ENCODE measurements around the gene CHD6.

Gene CHD6

GRCh38 chr20:41506192-41506915, 111.8 kb downstream of the CHD6 start:
- no peaks in the 10 kb centered on the region for H3K79me2 ChIP-seq (ENCODE audit: insufficient read depth, low read length)
- H3K4me2 ChIP-seq (ENCODE audit: low read length) = no peak overlapping the region
- H4K20me1 ChIP-seq (ENCODE audit: insufficient read depth, low read length) = no peaks in the 10 kb centered on the region
- H3K27me3 ChIP-seq (ENCODE audit: insufficient read depth, low read length) = no peaks in the 10 kb centered on the region
- peaks cover 6% of the 10 kb centered on the region; the same call in 1 of the 2 replicates for H3K9me3 ChIP-seq (ENCODE audit: low read length)
- H3F3A ChIP-seq (ENCODE audit: insufficient read depth, low read length) = no peaks in the 10 kb centered on the region
- H2AFZ ChIP-seq (ENCODE audit: low read length) = no peak overlapping the region
- H3K9me2 ChIP-seq (ENCODE audit: low read depth, low read length) = no peaks in the 10 kb centered on the region
- H3K4me3 ChIP-seq (ENCODE audit: low read depth, low read length, poor library complexity, severe bottlenecking) = no peak overlapping the region
- H3K4me1 ChIP-seq (ENCODE audit: insufficient read depth, low read length, severe bottlenecking) = no peaks in the 10 kb centered on the region
- no peak overlapping the region for H3K9ac ChIP-seq (ENCODE audit: low read length)
- no peak overlapping the region for H3K27ac ChIP-seq (ENCODE audit: low read depth, low read length, poor library complexity, severe bottlenecking)
- TF ChIP-seq, protein P1, sequence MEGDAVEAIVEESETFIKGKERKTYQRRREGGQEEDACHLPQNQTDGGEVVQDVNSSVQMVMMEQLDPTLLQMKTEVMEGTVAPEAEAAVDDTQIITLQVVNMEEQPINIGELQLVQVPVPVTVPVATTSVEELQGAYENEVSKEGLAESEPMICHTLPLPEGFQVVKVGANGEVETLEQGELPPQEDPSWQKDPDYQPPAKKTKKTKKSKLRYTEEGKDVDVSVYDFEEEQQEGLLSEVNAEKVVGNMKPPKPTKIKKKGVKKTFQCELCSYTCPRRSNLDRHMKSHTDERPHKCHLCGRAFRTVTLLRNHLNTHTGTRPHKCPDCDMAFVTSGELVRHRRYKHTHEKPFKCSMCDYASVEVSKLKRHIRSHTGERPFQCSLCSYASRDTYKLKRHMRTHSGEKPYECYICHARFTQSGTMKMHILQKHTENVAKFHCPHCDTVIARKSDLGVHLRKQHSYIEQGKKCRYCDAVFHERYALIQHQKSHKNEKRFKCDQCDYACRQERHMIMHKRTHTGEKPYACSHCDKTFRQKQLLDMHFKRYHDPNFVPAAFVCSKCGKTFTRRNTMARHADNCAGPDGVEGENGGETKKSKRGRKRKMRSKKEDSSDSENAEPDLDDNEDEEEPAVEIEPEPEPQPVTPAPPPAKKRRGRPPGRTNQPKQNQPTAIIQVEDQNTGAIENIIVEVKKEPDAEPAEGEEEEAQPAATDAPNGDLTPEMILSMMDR (IDR thresholded peaks at IDR 0.05; ENCODE audit: low read length) = no peak
- no peak for TF ChIP-seq EZH2 (IDR thresholded peaks at IDR 0.05; ENCODE audit: borderline replicate concordance, low read length)
- peaks cover 7% of the 10 kb centered on the region; the same call in 1 of the 2 replicates for H3K36me3 ChIP-seq (ENCODE audit: insufficient read depth, low read length)

DNA sequence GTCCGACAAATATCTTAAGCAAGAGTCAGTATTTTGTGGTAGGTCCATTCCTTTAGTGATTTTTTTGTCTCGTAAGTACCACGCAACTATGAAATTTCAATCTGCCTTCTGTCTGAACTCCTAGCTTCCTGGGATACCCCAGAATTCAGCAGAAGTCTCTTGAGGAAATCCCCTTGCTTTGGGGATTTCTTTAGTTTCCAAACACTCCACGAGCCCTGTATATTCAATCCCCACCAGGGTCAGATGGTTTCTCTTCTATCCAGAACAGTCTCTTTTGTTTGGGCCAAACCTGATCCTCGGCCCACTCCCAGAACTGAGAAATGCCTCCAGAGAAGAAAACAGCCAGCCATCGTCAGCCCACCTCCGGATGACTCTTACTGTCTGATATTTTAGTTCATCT, 113.0 kb downstream of the CHD6 start:
- Histone ChIP-seq H2AFZ (ENCODE audit: low read length) (no peak overlapping the region), H3K4me2 (ENCODE audit: low read length) (no peak overlapping the region), H3K9me2 (ENCODE audit: low read depth, low read length) (no peaks in the 10 kb centered on the region), H3K79me2 (ENCODE audit: insufficient read depth, low read length) (no peaks in the 10 kb centered on the region), H3K4me3 (ENCODE audit: low read depth, low read length, poor library complexity, severe bottlenecking) (no peak overlapping the region), H3K4me1 (ENCODE audit: insufficient read depth, low read length, severe bottlenecking) (no peaks in the 10 kb centered on the region), H3K9me3 (ENCODE audit: low read length) (peaks cover 6% of the 10 kb centered on the region; the same call in 1 of the 2 replicates), H3F3A (ENCODE audit: insufficient read depth, low read length) (no peaks in the 10 kb centered on the region), H3K27ac (ENCODE audit: low read depth, low read length, poor library complexity, severe bottlenecking) (no peak overlapping the region), H3K27me3 (ENCODE audit: insufficient read depth, low read length) (no peaks in the 10 kb centered on the region), H4K20me1 (ENCODE audit: insufficient read depth, low read length) (no peaks in the 10 kb centered on the region), H3K9ac (ENCODE audit: low read length) (no peak overlapping the region), H3K36me3 (ENCODE audit: insufficient read depth, low read length) (peaks cover 5% of the 10 kb centered on the region; the same call in 1 of the 2 replicates)
- no peak for TF ChIP-seq EZH2 (IDR thresholded peaks at IDR 0.05; ENCODE audit: borderline replicate concordance, low read length)
- TF ChIP-seq, protein P1 (IDR thresholded peaks at IDR 0.05; ENCODE audit: low read length) = no peak

DNA sequence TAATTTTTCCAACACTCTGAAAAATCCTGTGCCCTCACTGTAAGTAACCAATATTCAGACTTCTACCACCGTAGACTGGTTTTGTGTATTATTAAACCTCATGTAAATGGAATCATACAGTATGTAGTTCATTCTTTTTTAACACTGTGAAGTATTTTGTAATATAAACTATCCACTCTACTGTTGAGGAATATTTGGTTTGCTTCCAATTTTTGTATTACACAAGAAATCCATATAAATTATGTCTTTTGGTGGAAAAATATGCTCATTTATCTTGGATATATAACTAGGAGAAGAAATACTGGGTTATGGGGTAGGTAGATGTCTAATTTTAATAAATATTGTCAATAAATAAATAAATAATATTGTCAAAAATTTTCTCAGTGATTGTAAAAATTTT, 116.8 kb downstream of the CHD6 start:
- H3K4me1 ChIP-seq (ENCODE audit: insufficient read depth, low read length, severe bottlenecking) = no peaks in the 10 kb centered on the region
- H3K36me3 ChIP-seq (ENCODE audit: insufficient read depth, low read length) = peaks cover 12% of the 10 kb centered on the region; the same call in 1 of the 2 replicates
- H3F3A ChIP-seq (ENCODE audit: insufficient read depth, low read length) = no peaks in the 10 kb centered on the region
- no peak overlapping the region for H3K4me2 ChIP-seq (ENCODE audit: low read length)
- no peak overlapping the region for H3K9ac ChIP-seq (ENCODE audit: low read length)
- no peaks in the 10 kb centered on the region for H3K9me2 ChIP-seq (ENCODE audit: low read depth, low read length)
- H3K27ac ChIP-seq (ENCODE audit: low read depth, low read length, poor library complexity, severe bottlenecking) = no peak overlapping the region
- no peaks in the 10 kb centered on the region for H3K79me2 ChIP-seq (ENCODE audit: insufficient read depth, low read length)
- H3K9me3 ChIP-seq (ENCODE audit: low read length) = peaks cover 6% of the 10 kb centered on the region; the same call in 1 of the 2 replicates
- no peaks in the 10 kb centered on the region for H4K20me1 ChIP-seq (ENCODE audit: insufficient read depth, low read length)
- TF ChIP-seq EZH2 (IDR thresholded peaks at IDR 0.05; ENCODE audit: borderline replicate concordance, low read length) = no peak
- TF ChIP-seq, protein P1 (IDR thresholded peaks at IDR 0.05; ENCODE audit: low read length) = no peak
- no peaks in the 10 kb centered on the region for H3K27me3 ChIP-seq (ENCODE audit: insufficient read depth, low read length)
- H3K4me3 ChIP-seq (ENCODE audit: low read depth, low read length, poor library complexity, severe bottlenecking) = no peak overlapping the region
- H2AFZ ChIP-seq (ENCODE audit: low read length) = no peak overlapping the region

Data from OCI-LY1 (cell line).